WTC11 (cell line): ENCODE data around the gene SYCN. TPM values are rescaled to one million over a fixed set of nuclear protein-coding genes. Genes with fewer than 3 reads are reported as not detected.

Source experiments
- ATAC-seq: fragments of 200-7000 bp; cut with Tn5 transposase; 2 replicates; pipeline ENCODE4 v1.10.0; 2021; ENCODE audit warnings: mild to moderate bottlenecking, moderate library complexity
- CTCF ChIA-PET: fragments of 300-600 bp; sonication (Branson Sonifier 250); formaldehyde crosslinking; loops from one replicate; lab custom pipeline; 2021; ENCODE audit warnings: antibody characterized with exemption; lab: Charles Lee
- POLR2A ChIA-PET: fragments of 350-600 bp; sonication (Branson Sonifier 250); formaldehyde crosslinking; loops from one replicate; lab custom pipeline; 2021; ENCODE audit warnings: antibody characterized with exemption; lab: Charles Lee
- DNase-seq: peaks from one replicate; pipeline ENCODE4 v3.0.0; 2021; ENCODE audit warnings: low spot score
- H3K27ac Mint-ChIP-seq: 2 replicates; pipeline ENCODE4 v1.8.0; 2021; ENCODE audit warnings: mixed read lengths
- H3K27me3 Mint-ChIP-seq: 2 replicates; pipeline ENCODE4 v1.8.0; 2021; ENCODE audit warnings: low read depth, mild to moderate bottlenecking, moderate library complexity, mixed read lengths
- H3K36me3 Mint-ChIP-seq: 2 replicates; pipeline ENCODE4 v1.8.0; 2021; ENCODE audit warnings: mixed read lengths
- H3K4me1 Mint-ChIP-seq: 2 replicates; pipeline ENCODE4 v1.8.0; 2022; ENCODE audit warnings: mixed read lengths
- H3K4me3 Mint-ChIP-seq: 2 replicates; pipeline ENCODE4 v1.8.0; 2021; ENCODE audit warnings: mild to moderate bottlenecking, moderate library complexity, mixed read lengths
- H3K9me3 Mint-ChIP-seq: 2 replicates; pipeline ENCODE4 v1.8.0; 2021; ENCODE audit warnings: mixed read lengths
- CBFB ChIP-seq: sonication (generic); formaldehyde crosslinking; IDR thresholded peaks from 2 replicates; pipeline ENCODE4 v1.8.1; 2022; ENCODE audit warnings: mild to moderate bottlenecking, low read depth, missing genetic modification reagents
- ESRRA ChIP-seq: sonication (generic); formaldehyde crosslinking; IDR thresholded peaks from 2 replicates; pipeline ENCODE4 v1.8.1; 2022; ENCODE audit warnings: mild to moderate bottlenecking, missing genetic modification reagents, borderline replicate concordance
- ETV6 ChIP-seq: sonication (generic); formaldehyde crosslinking; IDR thresholded peaks from 2 replicates; pipeline ENCODE4 v1.8.1; 2022; ENCODE audit warnings: mild to moderate bottlenecking, missing genetic modification reagents
- FOXK1 ChIP-seq: sonication (generic); formaldehyde crosslinking; IDR thresholded peaks from 2 replicates; pipeline ENCODE4 v1.8.0; 2022; ENCODE audit warnings: mild to moderate bottlenecking, moderate library complexity, missing genetic modification reagents
- FOXP1 ChIP-seq: sonication (generic); formaldehyde crosslinking; IDR thresholded peaks from 2 replicates; pipeline ENCODE4 v1.8.0; 2022; ENCODE audit warnings: missing genetic modification reagents, mild to moderate bottlenecking, moderate library complexity, borderline replicate concordance
- IRF2 ChIP-seq: sonication (generic); formaldehyde crosslinking; IDR thresholded peaks from 2 replicates; pipeline ENCODE4 v1.8.0; 2022; ENCODE audit warnings: low read depth, missing genetic modification reagents, borderline replicate concordance
- JUN ChIP-seq: sonication (generic); formaldehyde crosslinking; IDR thresholded peaks from 2 replicates; pipeline ENCODE4 v1.8.0; 2023; ENCODE audit warnings: mild to moderate bottlenecking, missing genetic modification reagents
- PRRX2 ChIP-seq: fragments of 250-450 bp; sonication (Bioruptor Pico); IDR thresholded peaks from 2 replicates; pipeline ENCODE4 v1.8.0; 2021; ENCODE audit warnings: mild to moderate bottlenecking
- SMAD3 ChIP-seq: sonication (generic); formaldehyde crosslinking; IDR thresholded peaks from 2 replicates; pipeline ENCODE4 v1.8.0; 2022; ENCODE audit warnings: missing genetic modification reagents, mild to moderate bottlenecking, borderline replicate concordance
- TCF7 ChIP-seq: sonication (generic); formaldehyde crosslinking; IDR thresholded peaks from 2 replicates; pipeline ENCODE4 v1.8.0; 2022; ENCODE audit warnings: mild to moderate bottlenecking, low read depth, missing genetic modification reagents, moderate library complexity
- TP53 ChIP-seq: sonication (generic); formaldehyde crosslinking; IDR thresholded peaks from 2 replicates; pipeline ENCODE4 v1.8.1; 2023; ENCODE audit warnings: mild to moderate bottlenecking, missing genetic modification reagents
- ZNF121 ChIP-seq: sonication (generic); formaldehyde crosslinking; IDR thresholded peaks from 2 replicates; pipeline ENCODE4 v1.8.0; 2023; ENCODE audit warnings: missing genetic modification reagents
- ZNF232 ChIP-seq: sonication (generic); formaldehyde crosslinking; IDR thresholded peaks from 2 replicates; pipeline ENCODE4 v1.8.0; 2022; ENCODE audit warnings: mild to moderate bottlenecking, missing genetic modification reagents
- total RNA-seq: library from RNA; stranded (reverse); gene quantifications from 3 replicates; pipeline ENCODE4 v1.2.3, GENCODE V29; 2021
- TF ChIP-seq, protein P1 (sequence below): fragments of 250-450 bp; sonication (Bioruptor Pico); IDR thresholded peaks from 2 replicates; pipeline ENCODE4 v1.9.0; 2021; ENCODE audit warnings: mild to moderate bottlenecking, borderline replicate concordance
- TF ChIP-seq, protein P2 (sequence below): fragments of 250-450 bp; sonication (Bioruptor Pico); IDR thresholded peaks from 2 replicates; pipeline ENCODE4 v1.9.0; 2021; ENCODE audit warnings: mild to moderate bottlenecking
- TF ChIP-seq, protein P3 (sequence below): sonication (generic); formaldehyde crosslinking; IDR thresholded peaks from 2 replicates; pipeline ENCODE4 v1.8.1; 2022; ENCODE audit warnings: low read depth, missing genetic modification reagents, borderline replicate concordance
- TF ChIP-seq, protein P4 (sequence below): sonication (generic); formaldehyde crosslinking; IDR thresholded peaks from 2 replicates; pipeline ENCODE4 v1.8.1; 2022; ENCODE audit warnings: low read depth, mild to moderate bottlenecking, moderate library complexity, missing genetic modification reagents, borderline replicate concordance
- TF ChIP-seq, protein P5 (sequence below): sonication (generic); formaldehyde crosslinking; IDR thresholded peaks from 2 replicates; pipeline ENCODE4 v1.8.0; 2023; ENCODE audit warnings: missing genetic modification reagents

SYCN gene
- total RNA-seq, 1 experiment from 2014 or later: 0.77 TPM

DNA sequence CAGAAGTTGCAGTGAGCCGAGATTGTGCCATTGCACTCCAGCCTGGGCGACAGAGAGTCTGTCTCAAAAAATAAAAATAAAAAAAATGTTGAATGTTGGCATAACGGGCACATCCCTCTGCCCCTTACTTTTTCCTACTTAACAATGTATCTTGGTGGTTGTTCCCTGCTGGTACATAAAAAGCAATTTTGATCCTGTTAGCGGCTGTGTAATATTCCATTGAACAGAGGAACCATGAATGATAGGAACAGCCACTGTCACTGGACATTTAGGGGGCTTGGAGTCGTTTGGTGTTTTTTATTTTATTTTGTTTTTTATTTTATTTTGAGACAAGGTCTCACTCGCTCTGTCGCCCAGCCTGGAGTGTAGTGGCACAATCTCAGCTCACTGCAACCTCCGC lies 17.7 kb downstream of the SYCN start:
- ATAC-seq (no peak), DNase-seq (no peak)
- no peaks in the 10 kb centered on the region for H3K9me3 Mint-ChIP-seq
- no peak overlapping the region for H3K27ac Mint-ChIP-seq
- H3K36me3 Mint-ChIP-seq: no peaks in the 10 kb centered on the region; the same call in 1 of the 2 replicates
- H3K4me3 Mint-ChIP-seq: no peak overlapping the region
- TF ChIP-seq ZNF121 (CRISPR knock-in tag) (no peak), ETV6 (CRISPR knock-in tag) (no peak), TCF7 (no peak), CBFB (CRISPR knock-in tag) (no peak), TP53 (CRISPR knock-in tag) (no peak), FOXP1 (CRISPR knock-in tag) (no peak), IRF2 (CRISPR knock-in tag) (no peak), FOXK1 (CRISPR knock-in tag) (no peak), ZNF232 (CRISPR knock-in tag) (no peak), SMAD3 (no peak), ESRRA (CRISPR knock-in tag) (no peak), JUN (CRISPR knock-in tag) (no peak)
- TF ChIP-seq, protein P1, sequence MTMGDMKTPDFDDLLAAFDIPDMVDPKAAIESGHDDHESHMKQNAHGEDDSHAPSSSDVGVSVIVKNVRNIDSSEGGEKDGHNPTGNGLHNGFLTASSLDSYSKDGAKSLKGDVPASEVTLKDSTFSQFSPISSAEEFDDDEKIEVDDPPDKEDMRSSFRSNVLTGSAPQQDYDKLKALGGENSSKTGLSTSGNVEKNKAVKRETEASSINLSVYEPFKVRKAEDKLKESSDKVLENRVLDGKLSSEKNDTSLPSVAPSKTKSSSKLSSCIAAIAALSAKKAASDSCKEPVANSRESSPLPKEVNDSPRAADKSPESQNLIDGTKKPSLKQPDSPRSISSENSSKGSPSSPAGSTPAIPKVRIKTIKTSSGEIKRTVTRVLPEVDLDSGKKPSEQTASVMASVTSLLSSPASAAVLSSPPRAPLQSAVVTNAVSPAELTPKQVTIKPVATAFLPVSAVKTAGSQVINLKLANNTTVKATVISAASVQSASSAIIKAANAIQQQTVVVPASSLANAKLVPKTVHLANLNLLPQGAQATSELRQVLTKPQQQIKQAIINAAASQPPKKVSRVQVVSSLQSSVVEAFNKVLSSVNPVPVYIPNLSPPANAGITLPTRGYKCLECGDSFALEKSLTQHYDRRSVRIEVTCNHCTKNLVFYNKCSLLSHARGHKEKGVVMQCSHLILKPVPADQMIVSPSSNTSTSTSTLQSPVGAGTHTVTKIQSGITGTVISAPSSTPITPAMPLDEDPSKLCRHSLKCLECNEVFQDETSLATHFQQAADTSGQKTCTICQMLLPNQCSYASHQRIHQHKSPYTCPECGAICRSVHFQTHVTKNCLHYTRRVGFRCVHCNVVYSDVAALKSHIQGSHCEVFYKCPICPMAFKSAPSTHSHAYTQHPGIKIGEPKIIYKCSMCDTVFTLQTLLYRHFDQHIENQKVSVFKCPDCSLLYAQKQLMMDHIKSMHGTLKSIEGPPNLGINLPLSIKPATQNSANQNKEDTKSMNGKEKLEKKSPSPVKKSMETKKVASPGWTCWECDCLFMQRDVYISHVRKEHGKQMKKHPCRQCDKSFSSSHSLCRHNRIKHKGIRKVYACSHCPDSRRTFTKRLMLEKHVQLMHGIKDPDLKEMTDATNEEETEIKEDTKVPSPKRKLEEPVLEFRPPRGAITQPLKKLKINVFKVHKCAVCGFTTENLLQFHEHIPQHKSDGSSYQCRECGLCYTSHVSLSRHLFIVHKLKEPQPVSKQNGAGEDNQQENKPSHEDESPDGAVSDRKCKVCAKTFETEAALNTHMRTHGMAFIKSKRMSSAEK (CRISPR knock-in tag): no peak
- TF ChIP-seq, protein P2, sequence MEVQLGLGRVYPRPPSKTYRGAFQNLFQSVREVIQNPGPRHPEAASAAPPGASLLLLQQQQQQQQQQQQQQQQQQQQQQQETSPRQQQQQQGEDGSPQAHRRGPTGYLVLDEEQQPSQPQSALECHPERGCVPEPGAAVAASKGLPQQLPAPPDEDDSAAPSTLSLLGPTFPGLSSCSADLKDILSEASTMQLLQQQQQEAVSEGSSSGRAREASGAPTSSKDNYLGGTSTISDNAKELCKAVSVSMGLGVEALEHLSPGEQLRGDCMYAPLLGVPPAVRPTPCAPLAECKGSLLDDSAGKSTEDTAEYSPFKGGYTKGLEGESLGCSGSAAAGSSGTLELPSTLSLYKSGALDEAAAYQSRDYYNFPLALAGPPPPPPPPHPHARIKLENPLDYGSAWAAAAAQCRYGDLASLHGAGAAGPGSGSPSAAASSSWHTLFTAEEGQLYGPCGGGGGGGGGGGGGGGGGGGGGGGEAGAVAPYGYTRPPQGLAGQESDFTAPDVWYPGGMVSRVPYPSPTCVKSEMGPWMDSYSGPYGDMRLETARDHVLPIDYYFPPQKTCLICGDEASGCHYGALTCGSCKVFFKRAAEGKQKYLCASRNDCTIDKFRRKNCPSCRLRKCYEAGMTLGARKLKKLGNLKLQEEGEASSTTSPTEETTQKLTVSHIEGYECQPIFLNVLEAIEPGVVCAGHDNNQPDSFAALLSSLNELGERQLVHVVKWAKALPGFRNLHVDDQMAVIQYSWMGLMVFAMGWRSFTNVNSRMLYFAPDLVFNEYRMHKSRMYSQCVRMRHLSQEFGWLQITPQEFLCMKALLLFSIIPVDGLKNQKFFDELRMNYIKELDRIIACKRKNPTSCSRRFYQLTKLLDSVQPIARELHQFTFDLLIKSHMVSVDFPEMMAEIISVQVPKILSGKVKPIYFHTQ (CRISPR knock-in tag): no peak
- TF ChIP-seq, protein P3, sequence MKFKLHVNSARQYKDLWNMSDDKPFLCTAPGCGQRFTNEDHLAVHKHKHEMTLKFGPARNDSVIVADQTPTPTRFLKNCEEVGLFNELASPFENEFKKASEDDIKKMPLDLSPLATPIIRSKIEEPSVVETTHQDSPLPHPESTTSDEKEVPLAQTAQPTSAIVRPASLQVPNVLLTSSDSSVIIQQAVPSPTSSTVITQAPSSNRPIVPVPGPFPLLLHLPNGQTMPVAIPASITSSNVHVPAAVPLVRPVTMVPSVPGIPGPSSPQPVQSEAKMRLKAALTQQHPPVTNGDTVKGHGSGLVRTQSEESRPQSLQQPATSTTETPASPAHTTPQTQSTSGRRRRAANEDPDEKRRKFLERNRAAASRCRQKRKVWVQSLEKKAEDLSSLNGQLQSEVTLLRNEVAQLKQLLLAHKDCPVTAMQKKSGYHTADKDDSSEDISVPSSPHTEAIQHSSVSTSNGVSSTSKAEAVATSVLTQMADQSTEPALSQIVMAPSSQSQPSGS (CRISPR knock-in tag): no peak
- H3K4me1 Mint-ChIP-seq: no peaks in the 10 kb centered on the region
- CTCF ChIA-PET: interaction anchor here (0.8 to 3.3 kb wide), 5 partner anchors 12 to 64 kb away, joined by 3 to 23 read pairs (median 8); partner anchors contain the start of genes NCCRP1 and PAK4
- H3K27me3 Mint-ChIP-seq: peaks cover 2% of the 10 kb centered on the region; the same call in 1 of the 2 replicates
- POLR2A ChIA-PET: interaction anchor here (0.6 kb wide), 1 partner anchor 166 kb away, joined by 3 read pairs; no protein-coding TSS in a partner anchor

DNA sequence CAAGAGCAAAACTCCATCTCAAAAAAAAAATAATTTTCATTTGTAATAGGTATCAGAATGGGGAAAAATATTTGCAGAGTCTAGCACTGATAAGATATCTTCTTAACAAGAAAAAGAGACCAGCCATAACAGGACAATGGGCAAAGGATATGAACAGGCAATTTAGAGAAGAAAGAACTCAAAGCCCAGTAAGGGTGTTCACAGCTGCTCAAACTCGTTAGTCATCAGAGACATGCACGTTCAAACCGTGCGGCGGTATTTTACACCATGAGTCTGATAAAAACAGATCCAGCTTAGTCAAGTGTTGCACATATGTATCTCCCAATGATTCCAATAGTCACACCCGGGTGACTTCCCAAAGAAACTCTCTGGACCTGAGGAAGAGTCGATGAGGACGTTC lies 21.0 kb downstream of the SYCN start:
- DNase-seq (no peak), ATAC-seq (no peak)
- H3K4me3 Mint-ChIP-seq: no peak overlapping the region
- H3K9me3 Mint-ChIP-seq: no peaks in the 10 kb centered on the region
- no peak overlapping the region for H3K27ac Mint-ChIP-seq
- no peaks in the 10 kb centered on the region; the same call in 1 of the 2 replicates for H3K36me3 Mint-ChIP-seq
- POLR2A ChIA-PET: no interaction called here
- no peaks in the 10 kb centered on the region for H3K4me1 Mint-ChIP-seq
- H3K27me3 Mint-ChIP-seq: peaks cover 2% of the 10 kb centered on the region; the same call in 1 of the 2 replicates
- CTCF ChIA-PET: interaction anchor here (1.7 kb wide), 1 partner anchor 61 kb away, joined by 3 read pairs; no protein-coding TSS in a partner anchor
- TF ChIP-seq PRRX2 (CRISPR knock-in tag) (no peak), JUN (CRISPR knock-in tag) (no peak)
- TF ChIP-seq, protein P4, sequence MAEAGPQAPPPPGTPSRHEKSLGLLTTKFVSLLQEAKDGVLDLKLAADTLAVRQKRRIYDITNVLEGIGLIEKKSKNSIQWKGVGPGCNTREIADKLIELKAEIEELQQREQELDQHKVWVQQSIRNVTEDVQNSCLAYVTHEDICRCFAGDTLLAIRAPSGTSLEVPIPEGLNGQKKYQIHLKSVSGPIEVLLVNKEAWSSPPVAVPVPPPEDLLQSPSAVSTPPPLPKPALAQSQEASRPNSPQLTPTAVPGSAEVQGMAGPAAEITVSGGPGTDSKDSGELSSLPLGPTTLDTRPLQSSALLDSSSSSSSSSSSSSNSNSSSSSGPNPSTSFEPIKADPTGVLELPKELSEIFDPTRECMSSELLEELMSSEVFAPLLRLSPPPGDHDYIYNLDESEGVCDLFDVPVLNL (CRISPR knock-in tag): no peak
- TF ChIP-seq, protein P5, sequence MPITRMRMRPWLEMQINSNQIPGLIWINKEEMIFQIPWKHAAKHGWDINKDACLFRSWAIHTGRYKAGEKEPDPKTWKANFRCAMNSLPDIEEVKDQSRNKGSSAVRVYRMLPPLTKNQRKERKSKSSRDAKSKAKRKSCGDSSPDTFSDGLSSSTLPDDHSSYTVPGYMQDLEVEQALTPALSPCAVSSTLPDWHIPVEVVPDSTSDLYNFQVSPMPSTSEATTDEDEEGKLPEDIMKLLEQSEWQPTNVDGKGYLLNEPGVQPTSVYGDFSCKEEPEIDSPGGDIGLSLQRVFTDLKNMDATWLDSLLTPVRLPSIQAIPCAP (CRISPR knock-in tag): no peak
